Chondrocyte (in vitro differentiated cells): ENCODE measurements around the gene TMEM255B. TPM values are rescaled to one million over a fixed set of nuclear protein-coding genes. Genes with fewer than 3 reads are reported as not detected.

Experiments
- DNase-seq: peaks from one replicate; pipeline ENCODE4 v3.0.0; 2021; ENCODE audit warnings: mixed read lengths, low spot score
- H3K27ac Mint-ChIP-seq: one replicate; pipeline ENCODE4 v1.8.0; 2021; ENCODE audit warnings: mild to moderate bottlenecking, moderate library complexity, mixed read lengths; ENCODE audit not compliant: unreplicated experiment
- H3K27me3 Mint-ChIP-seq: 2 replicates; pipeline ENCODE4 v1.8.0; 2021; ENCODE audit warnings: low read depth, mixed read lengths
- H3K36me3 Mint-ChIP-seq: 2 replicates; pipeline ENCODE4 v1.8.0; 2021; ENCODE audit warnings: low read depth, mixed read lengths
- H3K4me1 Mint-ChIP-seq: 2 replicates; pipeline ENCODE4 v1.8.0; 2021; ENCODE audit warnings: low read depth, mild to moderate bottlenecking, mixed read lengths
- H3K4me3 Mint-ChIP-seq: one replicate; pipeline ENCODE4 v1.8.0; 2021; ENCODE audit warnings: mild to moderate bottlenecking, moderate library complexity, mixed read lengths; ENCODE audit not compliant: unreplicated experiment
- H3K9me3 Mint-ChIP-seq: 2 replicates; pipeline ENCODE4 v1.8.0; 2021; ENCODE audit warnings: low read depth, mixed read lengths
- total RNA-seq: library from RNA; stranded (reverse); gene quantifications from 3 replicates; pipeline ENCODE4 v1.2.1, GENCODE V29; 2021
- TF ChIP-seq, protein P1 (sequence below): fragments of 200-600 bp; sonication (generic); IDR thresholded peaks from 2 replicates; pipeline ENCODE4 v1.5.0; 2021; ENCODE audit warnings: antibody characterized with exemption, mild to moderate bottlenecking, moderate library complexity

TMEM255B gene
- total RNA-seq, 1 donor from 2014 or later, result 5.2 TPM

DNA sequence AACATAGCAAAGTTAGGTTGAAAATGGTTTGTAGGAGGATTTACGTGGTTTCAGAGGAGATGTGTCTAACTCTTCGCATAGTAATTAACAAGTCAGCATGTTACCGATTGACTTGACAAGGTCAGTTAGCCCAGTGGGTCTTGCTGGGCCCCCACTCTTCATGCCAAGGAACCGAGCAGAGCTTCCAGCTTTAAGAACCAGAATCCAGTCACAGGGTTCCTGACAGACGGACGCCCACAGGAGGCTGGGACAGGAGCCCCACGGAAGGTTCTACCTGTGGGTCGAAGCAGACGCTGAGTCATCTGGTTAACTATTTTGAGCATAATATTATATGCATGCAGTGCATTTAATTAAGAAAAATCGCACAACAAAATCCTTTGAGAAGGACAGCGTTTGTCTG, 3.5 kb downstream of the TMEM255B start:
- TF ChIP-seq, protein P1, sequence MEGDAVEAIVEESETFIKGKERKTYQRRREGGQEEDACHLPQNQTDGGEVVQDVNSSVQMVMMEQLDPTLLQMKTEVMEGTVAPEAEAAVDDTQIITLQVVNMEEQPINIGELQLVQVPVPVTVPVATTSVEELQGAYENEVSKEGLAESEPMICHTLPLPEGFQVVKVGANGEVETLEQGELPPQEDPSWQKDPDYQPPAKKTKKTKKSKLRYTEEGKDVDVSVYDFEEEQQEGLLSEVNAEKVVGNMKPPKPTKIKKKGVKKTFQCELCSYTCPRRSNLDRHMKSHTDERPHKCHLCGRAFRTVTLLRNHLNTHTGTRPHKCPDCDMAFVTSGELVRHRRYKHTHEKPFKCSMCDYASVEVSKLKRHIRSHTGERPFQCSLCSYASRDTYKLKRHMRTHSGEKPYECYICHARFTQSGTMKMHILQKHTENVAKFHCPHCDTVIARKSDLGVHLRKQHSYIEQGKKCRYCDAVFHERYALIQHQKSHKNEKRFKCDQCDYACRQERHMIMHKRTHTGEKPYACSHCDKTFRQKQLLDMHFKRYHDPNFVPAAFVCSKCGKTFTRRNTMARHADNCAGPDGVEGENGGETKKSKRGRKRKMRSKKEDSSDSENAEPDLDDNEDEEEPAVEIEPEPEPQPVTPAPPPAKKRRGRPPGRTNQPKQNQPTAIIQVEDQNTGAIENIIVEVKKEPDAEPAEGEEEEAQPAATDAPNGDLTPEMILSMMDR, result no peak
- Mint-ChIP-seq H3K9me3 (no peaks in the 10 kb centered on the region), H3K4me1 (peaks cover 10% of the 10 kb centered on the region), H3K27me3 (peaks cover 15% of the 10 kb centered on the region), H3K36me3 (peaks cover 3% of the 10 kb centered on the region), H3K27ac (no peak overlapping the region), H3K4me3 (no peak overlapping the region)
- no peak for DNase-seq

DNA sequence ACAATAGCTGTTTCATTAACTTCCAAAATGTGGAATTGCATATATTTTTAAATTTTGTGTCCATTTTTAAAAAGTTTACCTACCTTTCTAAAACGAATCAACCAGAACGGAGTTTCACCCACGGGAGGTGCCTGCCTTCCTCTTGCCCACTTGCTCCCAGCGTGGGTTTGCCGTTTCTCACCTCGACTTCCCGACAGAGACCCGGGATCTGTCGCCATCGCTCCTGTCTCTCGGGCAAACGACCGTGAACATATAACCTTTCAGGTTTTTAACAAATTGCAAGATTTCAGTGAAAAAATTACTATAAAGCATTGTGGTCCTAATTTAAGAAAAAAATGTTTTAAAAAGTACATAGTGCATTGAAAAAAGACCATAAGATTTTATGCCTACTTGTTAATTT, 4.2 kb downstream of the TMEM255B start:
- DNase-seq, result no peak
- no peak overlapping the region for H3K4me3 Mint-ChIP-seq
- peaks cover 3% of the 10 kb centered on the region for H3K36me3 Mint-ChIP-seq
- peaks cover 10% of the 10 kb centered on the region for H3K4me1 Mint-ChIP-seq
- no peaks in the 10 kb centered on the region for H3K9me3 Mint-ChIP-seq
- H3K27ac Mint-ChIP-seq, result no peak overlapping the region
- H3K27me3 Mint-ChIP-seq, result peaks cover 15% of the 10 kb centered on the region
- TF ChIP-seq, protein P1, result no peak

DNA sequence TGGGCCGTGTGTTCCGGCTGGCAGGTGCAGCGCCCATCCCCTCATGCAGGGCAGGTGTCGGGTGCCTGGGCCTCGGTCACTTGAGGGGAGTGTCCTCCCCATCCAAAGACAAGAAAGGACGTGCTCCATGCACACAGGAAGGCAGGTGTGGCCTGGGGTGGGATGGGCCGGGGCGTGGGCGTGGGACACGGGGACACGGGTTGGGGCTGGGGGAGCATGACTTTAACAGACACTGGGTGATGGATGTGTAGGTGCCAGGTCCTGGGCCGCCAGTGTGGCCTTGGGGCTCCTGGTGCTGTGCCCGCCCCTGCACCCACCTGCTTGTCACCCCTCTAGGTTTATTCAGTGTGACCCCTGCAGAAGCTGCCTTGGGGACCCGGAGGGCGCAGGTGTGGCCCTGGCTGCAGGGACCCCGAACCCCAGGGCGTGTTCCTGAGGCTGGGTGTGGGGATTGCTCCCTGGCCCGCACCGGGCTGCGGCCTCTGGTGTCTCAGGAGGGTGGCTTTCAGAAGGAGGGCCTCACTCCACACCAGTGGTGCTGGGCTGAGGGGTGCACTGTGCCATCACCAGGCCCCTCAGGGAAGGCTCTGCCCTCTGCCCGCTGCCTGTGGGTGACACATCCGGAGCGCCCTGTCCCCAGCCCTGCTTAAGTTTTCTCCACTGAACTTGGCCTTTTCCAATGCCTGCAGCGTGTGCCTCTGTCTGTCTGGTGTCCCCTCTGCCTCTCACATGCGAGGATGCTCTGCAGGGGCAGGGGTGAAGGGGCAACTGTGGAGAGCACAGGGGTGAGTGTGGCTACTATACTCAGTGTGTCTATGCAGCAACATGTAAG, 5.2 kb downstream of the TMEM255B start:
- TF ChIP-seq, protein P1, result no peak
- no peak for DNase-seq
- H3K27ac Mint-ChIP-seq, result no peak overlapping the region
- peaks cover 8% of the 10 kb centered on the region for H3K4me1 Mint-ChIP-seq
- no peak overlapping the region for H3K4me3 Mint-ChIP-seq
- peaks cover 15% of the 10 kb centered on the region for H3K27me3 Mint-ChIP-seq
- H3K9me3 Mint-ChIP-seq, result no peaks in the 10 kb centered on the region
- H3K36me3 Mint-ChIP-seq, result peaks cover 3% of the 10 kb centered on the region

DNA sequence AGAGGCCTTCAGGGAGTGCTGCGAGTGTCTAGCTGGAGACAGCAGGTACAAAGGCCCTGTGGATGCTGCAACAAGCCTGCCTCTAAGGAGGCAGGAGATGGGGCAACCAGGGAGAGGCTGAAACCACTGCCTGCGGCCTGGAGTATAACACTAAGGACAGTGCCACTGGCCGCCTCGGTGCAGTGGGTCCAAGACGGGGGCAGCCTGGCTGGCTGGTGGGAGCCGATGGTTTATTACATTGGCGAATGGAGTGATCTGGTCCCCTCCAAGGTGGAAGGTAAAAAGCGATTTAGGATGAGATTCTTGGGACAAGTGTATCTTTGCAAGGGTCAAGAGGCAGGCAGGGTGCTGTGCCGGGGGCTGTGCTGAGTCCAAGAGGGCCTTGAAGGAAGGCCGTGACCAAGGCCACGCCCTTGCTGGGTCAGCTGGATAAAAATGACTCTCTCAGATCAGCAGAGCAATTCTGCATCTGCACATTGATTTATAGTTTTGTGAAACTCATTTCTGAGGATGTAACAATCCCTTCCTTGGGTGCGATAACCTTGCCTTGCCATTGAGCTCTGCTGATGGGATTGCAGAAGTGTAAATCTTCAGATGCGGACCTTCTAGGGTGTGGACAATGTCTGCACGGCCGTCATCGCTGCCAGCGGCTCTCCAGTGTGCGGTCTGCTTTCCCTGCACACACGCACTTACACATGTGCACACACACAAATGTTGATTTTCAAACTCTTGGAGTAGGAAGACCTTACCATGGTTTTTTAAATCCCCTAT, 6.0 kb downstream of the TMEM255B start:
- no peak overlapping the region for H3K27ac Mint-ChIP-seq
- peaks cover 3% of the 10 kb centered on the region for H3K36me3 Mint-ChIP-seq
- no peaks in the 10 kb centered on the region for H3K9me3 Mint-ChIP-seq
- TF ChIP-seq, protein P1, result no peak
- DNase-seq, result no peak
- peaks cover under 1% of the 10 kb centered on the region for H3K4me1 Mint-ChIP-seq
- H3K4me3 Mint-ChIP-seq, result no peak overlapping the region
- peaks cover 15% of the 10 kb centered on the region for H3K27me3 Mint-ChIP-seq

DNA sequence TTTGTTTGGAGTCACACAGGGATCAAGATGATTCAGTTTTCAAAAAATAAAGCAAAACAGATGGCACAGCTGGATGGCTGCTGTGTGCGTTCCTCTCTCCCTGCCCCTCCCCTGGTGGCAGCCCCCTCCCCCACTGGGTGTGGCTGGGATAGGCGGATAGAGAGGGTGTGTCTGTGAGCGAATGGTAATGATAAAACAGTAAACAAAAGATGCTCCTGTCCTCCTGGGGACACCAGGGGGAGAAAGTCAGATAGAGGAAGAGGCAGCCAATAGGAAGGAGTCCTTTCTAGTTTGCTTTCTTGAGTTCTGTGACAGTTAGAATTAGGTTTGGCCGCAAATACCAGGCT, 6.5 kb downstream of the TMEM255B start:
- H3K36me3 Mint-ChIP-seq, result peaks cover 3% of the 10 kb centered on the region
- no peaks in the 10 kb centered on the region for H3K4me1 Mint-ChIP-seq
- H3K4me3 Mint-ChIP-seq, result no peak overlapping the region
- no peak for DNase-seq
- peaks cover 13% of the 10 kb centered on the region for H3K27me3 Mint-ChIP-seq
- H3K27ac Mint-ChIP-seq, result no peak overlapping the region
- no peaks in the 10 kb centered on the region for H3K9me3 Mint-ChIP-seq
- TF ChIP-seq, protein P1, result no peak
